ENCODE results near the gene C9orf153.

GRCh38 chr9:86175223-86175622, 84.2 kb downstream of the C9orf153 start:
- TF ChIP-seq CTCF (conservative IDR thresholded peaks at IDR 0.05; ENCODE audit: low read depth, low read length) (no peak), EZH2phosphoT487 (IDR thresholded peaks at IDR 0.05; ENCODE audit: borderline replicate concordance, low read length) (no peak)

Measured in PC-3 (cell line).